HS-5 (cell line): ENCODE results near the gene SOX10.

Experiments used
- DNase-seq: peaks from one replicate; pipeline ENCODE4 v3.0.0-alpha.2; 2012; ENCODE audit warnings: low read depth

Gene SOX10

GRCh38 chr22:37930270-37930951 lies 53.9 kb downstream of the SOX10 start:
- no peak for DNase-seq

- DNase-seq: no peak
Observed at GRCh38 chr22:37929390-37929789, 55.0 kb downstream of the SOX10 start.

DNA sequence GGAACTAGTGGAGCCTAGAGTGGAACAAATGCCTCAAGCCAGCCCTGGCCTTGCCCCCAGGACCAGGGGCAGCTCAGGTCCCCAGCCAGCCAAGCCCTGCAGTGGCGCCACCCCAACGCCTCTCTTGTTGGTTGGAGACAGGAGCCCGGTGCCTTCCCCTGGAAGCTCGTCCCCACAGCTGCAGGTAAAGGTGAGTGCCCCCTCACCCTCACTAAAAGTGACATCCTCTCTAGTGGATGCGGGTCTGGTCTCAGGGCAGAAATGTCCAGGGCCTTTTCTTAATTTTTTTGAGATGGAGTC lies 56.8 kb downstream of the SOX10 start:
- DNase-seq: no peak

- DNase-seq: no peak
Observed at GRCh38 chr22:37926771-37927636, 57.4 kb downstream of the SOX10 start.

DNA sequence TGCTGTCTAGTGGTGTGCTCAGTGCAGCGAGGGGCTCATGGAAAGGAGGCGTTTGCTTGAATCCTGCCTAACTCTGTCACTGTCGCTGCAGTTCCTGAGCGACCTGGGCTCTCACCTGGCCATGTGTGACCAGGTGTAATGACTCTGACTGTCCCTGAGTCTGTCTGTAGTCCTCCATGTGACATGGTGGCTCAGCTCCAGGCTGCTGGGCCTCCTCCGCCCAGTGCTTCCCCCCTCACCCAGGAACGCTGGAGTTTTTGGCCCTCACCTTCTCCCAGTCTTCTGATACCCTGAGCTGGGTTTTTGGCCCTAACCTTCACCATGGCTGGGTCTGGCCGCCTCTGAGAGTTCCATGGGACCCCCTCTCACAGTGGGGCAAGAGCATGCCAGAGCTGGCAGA lies 58.0 kb downstream of the SOX10 start:
- no peak for DNase-seq

- no peak for DNase-seq
Observed at GRCh38 chr22:37925767-37926166, 58.6 kb downstream of the SOX10 start.

GRCh38 chr22:37925330-37925729 lies 59.0 kb downstream of the SOX10 start:
- no peak for DNase-seq

GRCh38 chr22:37924386-37925065 lies 59.8 kb downstream of the SOX10 start:
- no peak for DNase-seq

GRCh38 chr22:37923927-37924326 lies 60.4 kb downstream of the SOX10 start:
- no peak for DNase-seq
